Muscle layer of colon (tissue), 2 donors: ENCODE results near the gene PRDM4.
A peak's percentile ranks its signal among the peaks of the same experiment; 100 is the strongest.

ENCODE experiments used
- H3K27ac ChIP-seq: one replicate; pipeline ENCODE4 v1.7.0; 2013; ENCODE audit warnings: low read depth, mild to moderate bottlenecking, low read length, moderate library complexity
- H3K27me3 ChIP-seq, 2 donors: one replicate each; pipeline ENCODE4 v1.7.0; 2013; ENCODE audit warnings: low read length in 2 of 2, mild to moderate bottlenecking in 2 of 2; ENCODE audit not compliant: insufficient read depth in 2 of 2, control insufficient read depth in 1 of 2
- H3K36me3 ChIP-seq: one replicate; pipeline ENCODE4 v1.7.0; 2013; ENCODE audit warnings: mild to moderate bottlenecking, low read length; ENCODE audit not compliant: insufficient read depth
- H3K4me1 ChIP-seq: one replicate; pipeline ENCODE4 v1.7.0; 2013; ENCODE audit warnings: mild to moderate bottlenecking, low read length; ENCODE audit not compliant: insufficient read depth
- H3K4me3 ChIP-seq, 2 donors: one replicate each; pipeline ENCODE4 v1.7.0; 2013; ENCODE audit warnings: low read length in 2 of 2, low read depth in 1 of 2, mild to moderate bottlenecking in 1 of 2, moderate library complexity in 1 of 2
- H3K9ac ChIP-seq: one replicate; pipeline ENCODE4 v1.7.0; 2013; ENCODE audit warnings: low read length
- H3K9me3 ChIP-seq: one replicate; pipeline ENCODE4 v1.7.0; 2013; ENCODE audit warnings: mild to moderate bottlenecking, low read length
- donor health status: abdominal sarcoma.
- donor health status: Adenocarcinoma of cecum.

The PRDM4 gene

GRCh38 chr12:107760809-107761501, at the start of gene PRDM4:
Gene PRDM4 (minus strand): TSS chr12:107761137. CDS start chr12:107760515, 622 bp downstream.
- H3K9ac ChIP-seq: peak within 1 kb of the TSS; percentile 58
- peak within 1 kb of the TSS; percentile 73 for H3K27ac ChIP-seq
- H3K9me3 ChIP-seq: no peaks in the 10 kb centered on the region
- peaks cover 5% of the 10 kb centered on the region for H3K36me3 ChIP-seq
- H3K4me3 ChIP-seq: peak within 1 kb of the TSS; percentile 65 to 89
- H3K4me1 ChIP-seq: peaks cover 35% of the 10 kb centered on the region
- H3K27me3 ChIP-seq: no peaks in the 10 kb centered on the region

GRCh38 chr12:107807471-107808150, 46.7 kb upstream of the PRDM4 start:
- Histone ChIP-seq H3K9me3 (no peaks in the 10 kb centered on the region), H3K27ac (no peak overlapping the region), H3K27me3 (no peaks in the 10 kb centered on the region), H3K36me3 (no peaks in the 10 kb centered on the region), H3K9ac (no peak overlapping the region), H3K4me1 (no peaks in the 10 kb centered on the region), H3K4me3 (no peak overlapping the region)

DNA sequence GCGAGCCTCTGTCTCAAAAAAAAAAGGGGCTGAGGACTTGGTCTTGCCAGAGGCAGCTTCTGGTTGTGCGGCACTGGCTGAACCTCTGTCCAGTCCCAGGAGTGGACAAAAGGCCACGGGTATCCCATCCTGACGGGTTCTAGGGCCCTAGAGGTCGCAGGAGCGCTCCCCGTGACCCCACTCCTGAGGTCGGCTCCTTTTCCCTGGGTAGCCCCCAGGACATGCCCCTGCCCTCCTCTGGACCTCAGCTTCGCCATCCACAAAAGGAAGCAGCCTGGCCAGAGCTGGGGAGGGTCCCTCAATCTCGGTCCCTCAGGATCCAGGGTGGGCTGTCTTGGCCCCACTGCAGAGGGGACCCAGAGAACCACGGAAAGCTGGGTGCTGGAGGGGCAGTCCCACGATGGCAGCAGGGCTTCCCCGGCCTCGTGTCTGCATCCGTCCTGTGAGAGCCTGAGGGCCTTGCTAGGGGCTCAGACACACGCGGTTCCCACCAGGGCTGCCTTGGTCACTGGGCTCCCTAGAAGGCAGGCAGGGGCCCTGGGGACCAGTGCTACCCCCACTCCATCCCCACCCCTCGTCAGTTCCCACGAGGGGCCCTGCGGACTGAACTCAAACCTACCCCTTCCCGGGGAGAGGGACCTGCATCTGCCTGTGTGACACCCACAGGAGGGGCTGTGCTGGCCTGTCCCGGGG, 44.7 kb upstream of the PRDM4 start:
- H3K27ac ChIP-seq: no peak overlapping the region
- no peaks in the 10 kb centered on the region for H3K9me3 ChIP-seq
- H3K9ac ChIP-seq: no peak overlapping the region
- no peaks in the 10 kb centered on the region for H3K36me3 ChIP-seq
- no peak overlapping the region for H3K4me3 ChIP-seq
- no peaks in the 10 kb centered on the region for H3K4me1 ChIP-seq
- no peaks in the 10 kb centered on the region for H3K27me3 ChIP-seq

- no peak overlapping the region for H3K9ac ChIP-seq
- no peak overlapping the region for H3K4me3 ChIP-seq
- H3K36me3 ChIP-seq: no peaks in the 10 kb centered on the region
- H3K27me3 ChIP-seq: no peaks in the 10 kb centered on the region
- H3K4me1 ChIP-seq: no peaks in the 10 kb centered on the region
- H3K27ac ChIP-seq: no peak overlapping the region
- H3K9me3 ChIP-seq: no peaks in the 10 kb centered on the region
These were observed 42.2 kb upstream of the PRDM4 start for GRCh38 chr12:107803092-107803491.

DNA sequence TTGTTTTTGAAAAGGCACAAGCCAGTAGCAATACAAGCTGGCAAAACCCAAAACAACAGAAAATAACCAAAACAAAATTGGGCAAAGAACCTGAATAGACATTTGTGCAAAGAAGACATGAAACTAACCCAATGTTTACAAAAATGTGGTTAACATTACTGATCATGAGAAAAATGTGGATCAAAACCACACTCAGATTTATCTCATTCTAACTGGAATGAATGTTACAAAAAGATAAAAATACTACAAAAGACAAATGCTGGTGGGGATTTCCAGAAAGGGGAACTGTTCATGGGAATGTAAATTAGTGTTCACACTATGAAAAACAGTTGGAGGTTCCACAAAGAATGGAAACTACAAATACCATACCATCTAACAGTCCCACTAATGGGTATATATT, 40.2 kb upstream of the PRDM4 start:
- no peaks in the 10 kb centered on the region for H3K9me3 ChIP-seq
- no peak overlapping the region for H3K27ac ChIP-seq
- no peaks in the 10 kb centered on the region for H3K4me1 ChIP-seq
- no peaks in the 10 kb centered on the region for H3K27me3 ChIP-seq
- no peaks in the 10 kb centered on the region for H3K36me3 ChIP-seq
- H3K9ac ChIP-seq: no peak overlapping the region
- no peak overlapping the region for H3K4me3 ChIP-seq

DNA sequence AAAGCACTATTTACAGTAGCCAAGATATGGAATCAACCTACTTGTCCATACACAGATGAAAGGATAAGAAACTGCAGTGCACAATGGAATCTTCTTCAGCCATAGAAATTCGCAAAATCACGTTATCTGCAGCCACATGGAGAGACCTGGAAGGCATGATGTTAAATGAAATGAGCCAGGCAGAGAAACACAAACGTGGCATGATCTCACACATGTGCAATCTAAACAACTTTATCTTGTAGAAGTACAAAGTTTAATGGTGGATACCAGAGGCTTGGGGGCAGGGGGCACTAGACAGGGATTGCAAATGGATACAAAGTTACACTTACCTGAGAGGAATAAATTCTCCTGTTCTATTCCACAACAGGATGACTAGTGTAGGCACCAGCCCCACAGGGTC, 37.6 kb upstream of the PRDM4 start:
- no peak overlapping the region for H3K4me3 ChIP-seq
- H3K36me3 ChIP-seq: no peaks in the 10 kb centered on the region
- no peak overlapping the region for H3K27ac ChIP-seq
- no peaks in the 10 kb centered on the region for H3K9me3 ChIP-seq
- H3K27me3 ChIP-seq: no peaks in the 10 kb centered on the region
- H3K4me1 ChIP-seq: no peaks in the 10 kb centered on the region
- H3K9ac ChIP-seq: no peak overlapping the region

- H3K27ac ChIP-seq: no peak overlapping the region
- no peaks in the 10 kb centered on the region for H3K36me3 ChIP-seq
- H3K9me3 ChIP-seq: no peaks in the 10 kb centered on the region
- H3K9ac ChIP-seq: no peak overlapping the region
- no peaks in the 10 kb centered on the region for H3K4me1 ChIP-seq
- H3K27me3 ChIP-seq: no peaks in the 10 kb centered on the region
- H3K4me3 ChIP-seq: no peak overlapping the region
These were observed 33.5 kb upstream of the PRDM4 start for GRCh38 chr12:107794451-107794850.

GRCh38 chr12:107791465-107792089, 30.6 kb upstream of the PRDM4 start:
- H3K36me3 ChIP-seq: no peaks in the 10 kb centered on the region
- H3K27me3 ChIP-seq: no peaks in the 10 kb centered on the region
- H3K4me1 ChIP-seq: no peaks in the 10 kb centered on the region
- no peak overlapping the region for H3K27ac ChIP-seq
- H3K9ac ChIP-seq: no peak overlapping the region
- no peaks in the 10 kb centered on the region for H3K9me3 ChIP-seq
- no peak overlapping the region for H3K4me3 ChIP-seq

DNA sequence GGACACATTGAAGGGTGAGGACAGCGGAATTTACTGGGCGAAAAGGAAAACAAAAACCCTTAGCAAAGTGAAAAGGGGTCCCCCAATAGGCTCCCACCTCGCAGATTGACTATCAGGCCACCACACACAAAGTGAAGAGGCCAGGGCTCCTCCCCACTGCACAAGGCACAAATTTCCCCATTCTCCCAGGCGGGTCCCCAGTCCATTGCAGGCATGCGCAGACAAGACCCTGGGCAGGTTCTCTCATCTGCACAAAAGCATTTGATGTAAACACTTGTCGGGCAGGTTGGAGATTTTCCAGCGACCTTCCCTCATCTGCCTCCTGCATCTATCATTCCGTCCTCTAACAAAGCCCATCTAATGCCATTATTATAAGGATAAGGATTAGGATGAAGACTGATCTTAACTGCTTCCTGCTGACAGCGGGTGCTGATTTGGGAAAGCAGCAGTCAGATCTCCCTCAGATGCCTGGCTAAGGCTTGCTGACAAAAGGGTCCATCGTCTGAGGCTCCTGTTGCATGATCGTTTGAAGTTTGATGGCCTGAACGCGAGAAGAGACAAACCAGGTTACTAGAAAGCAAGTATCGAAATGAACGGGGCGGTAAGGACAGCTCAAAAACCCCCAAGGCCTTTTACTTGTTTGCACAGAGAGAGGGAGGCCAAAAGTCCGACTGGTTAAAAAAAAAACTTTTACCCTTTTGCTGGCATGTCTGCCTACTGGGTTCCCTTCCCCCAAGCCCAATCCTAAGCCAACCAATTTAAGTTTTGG, 27.9 kb upstream of the PRDM4 start:
- Histone ChIP-seq H3K9ac (no peak overlapping the region), H3K4me1 (no peaks in the 10 kb centered on the region), H3K27me3 (no peaks in the 10 kb centered on the region), H3K4me3 (no peak overlapping the region), H3K36me3 (no peaks in the 10 kb centered on the region), H3K9me3 (no peaks in the 10 kb centered on the region), H3K27ac (no peak overlapping the region)

DNA sequence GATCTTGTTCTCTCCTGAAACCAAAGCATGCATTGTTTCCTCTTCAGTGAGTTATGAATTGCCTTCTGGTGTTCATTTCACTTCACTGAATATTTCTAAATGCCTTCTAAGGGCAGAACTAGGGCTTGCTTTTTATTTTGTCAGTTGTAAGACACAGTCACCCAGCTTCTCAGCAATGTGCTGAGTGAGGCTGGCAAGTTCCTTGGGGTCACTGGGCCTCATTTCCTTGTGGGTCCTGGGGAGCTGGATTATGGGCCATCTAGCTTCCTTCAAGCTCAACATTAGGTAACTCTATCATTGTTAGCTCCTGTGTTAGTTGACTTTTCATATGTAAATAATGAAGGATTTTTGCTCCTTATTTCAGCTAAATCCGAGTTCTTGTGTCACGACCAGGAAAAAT, 27.3 kb upstream of the PRDM4 start:
- Histone ChIP-seq H3K9ac (no peak overlapping the region), H3K4me3 (no peak overlapping the region), H3K27me3 (no peaks in the 10 kb centered on the region), H3K4me1 (no peaks in the 10 kb centered on the region), H3K27ac (no peak overlapping the region), H3K36me3 (no peaks in the 10 kb centered on the region), H3K9me3 (no peaks in the 10 kb centered on the region)
